Osteocyte (in vitro differentiated cells): Measurements from ENCODE around the gene LRBA. TPM values are rescaled to one million over a fixed set of nuclear protein-coding genes. Genes with fewer than 3 reads are reported as not detected.
"Not testable (repeated sequence)": the region's sequence is repeated elsewhere in the genome, so short reads cannot be mapped to it uniquely, and the experiment has no call there.

Source experiments
- DNase-seq: peaks from one replicate; pipeline ENCODE4 v3.0.0; 2021; ENCODE audit warnings: mixed read lengths; ENCODE audit not compliant: unreplicated experiment; ENCODE audit errors: extremely low spot score
- H3K27ac Mint-ChIP-seq: one replicate; pipeline ENCODE4 v1.8.0; 2021; ENCODE audit warnings: mild to moderate bottlenecking, mixed read lengths; ENCODE audit not compliant: unreplicated experiment
- H3K27me3 Mint-ChIP-seq: one replicate; pipeline ENCODE4 v1.8.0; 2021; ENCODE audit warnings: mixed read lengths; ENCODE audit not compliant: unreplicated experiment
- H3K36me3 Mint-ChIP-seq: one replicate; pipeline ENCODE4 v1.8.0; 2021; ENCODE audit warnings: mixed read lengths; ENCODE audit not compliant: unreplicated experiment
- H3K4me1 Mint-ChIP-seq: one replicate; pipeline ENCODE4 v1.8.0; 2021; ENCODE audit warnings: mixed read lengths; ENCODE audit not compliant: unreplicated experiment
- H3K4me3 Mint-ChIP-seq: one replicate; pipeline ENCODE4 v1.8.0; 2021; ENCODE audit warnings: mild to moderate bottlenecking, moderate library complexity, mixed read lengths; ENCODE audit not compliant: unreplicated experiment
- H3K9me3 Mint-ChIP-seq: one replicate; pipeline ENCODE4 v1.8.0; 2021; ENCODE audit warnings: mixed read lengths; ENCODE audit not compliant: unreplicated experiment
- CTCF ChIP-seq: fragments of 200-600 bp; sonication (generic); IDR thresholded peaks from 2 replicates; pipeline ENCODE4 v1.5.0; 2021; ENCODE audit warnings: antibody characterized with exemption, mild to moderate bottlenecking, moderate library complexity
- total RNA-seq: library from RNA; stranded (reverse); gene quantifications from 2 replicates; pipeline ENCODE4 v1.2.1, GENCODE V29; 2021

The LRBA gene
- total RNA-seq, 1 donor from 2014 or later = 40.8 TPM

- no peak for DNase-seq
- Mint-ChIP-seq H3K27ac (no peak overlapping the region), H3K4me1 (peaks cover 17% of the 10 kb centered on the region), H3K36me3 (no peaks in the 10 kb centered on the region), H3K27me3 (no peaks in the 10 kb centered on the region), H3K9me3 (no peaks in the 10 kb centered on the region), H3K4me3 (no peak overlapping the region)
- no peak for TF ChIP-seq CTCF
These were observed 500.4 kb downstream of the LRBA start for GRCh38 chr4:150514709-150515108.

GRCh38 chr4:150510176-150510865, 504.8 kb downstream of the LRBA start:
- Mint-ChIP-seq H3K27me3 (no peaks in the 10 kb centered on the region), H3K36me3 (peaks cover 3% of the 10 kb centered on the region), H3K4me1 (peaks cover 21% of the 10 kb centered on the region), H3K9me3 (peaks cover 5% of the 10 kb centered on the region), H3K27ac (peak overlapping the region; percentile 87), H3K4me3 (peak overlapping the region; percentile 27)
- TF ChIP-seq CTCF = no peak
- DNase-seq = no peak

GRCh38 chr4:150507656-150508055, 507.4 kb downstream of the LRBA start:
- not testable (repeated sequence) for H3K27ac Mint-ChIP-seq, H3K36me3 Mint-ChIP-seq, H3K27me3 Mint-ChIP-seq, DNase-seq, H3K4me3 Mint-ChIP-seq
- H3K4me1 Mint-ChIP-seq = peaks cover 16% of the 10 kb centered on the region
- H3K9me3 Mint-ChIP-seq = peaks cover 14% of the 10 kb centered on the region

GRCh38 chr4:150501983-150502382, 513.1 kb downstream of the LRBA start:
- Mint-ChIP-seq H3K4me1 (peaks cover 8% of the 10 kb centered on the region), H3K36me3 (peaks cover 13% of the 10 kb centered on the region), H3K4me3 (no peak overlapping the region), H3K9me3 (peaks cover 18% of the 10 kb centered on the region), H3K27me3 (no peaks in the 10 kb centered on the region), H3K27ac (peak overlapping the region; percentile 20)
- TF ChIP-seq CTCF = no peak
- no peak for DNase-seq

GRCh38 chr4:150501009-150501727, 513.9 kb downstream of the LRBA start:
- no peak for DNase-seq
- H3K36me3 Mint-ChIP-seq = peaks cover 13% of the 10 kb centered on the region
- no peaks in the 10 kb centered on the region for H3K27me3 Mint-ChIP-seq
- TF ChIP-seq CTCF = no peak
- no peak overlapping the region for H3K4me3 Mint-ChIP-seq
- H3K9me3 Mint-ChIP-seq = peaks cover 18% of the 10 kb centered on the region
- H3K4me1 Mint-ChIP-seq = peaks cover 8% of the 10 kb centered on the region
- no peak overlapping the region for H3K27ac Mint-ChIP-seq
